Measurements from ENCODE around the gene FBXW7.

DNA sequence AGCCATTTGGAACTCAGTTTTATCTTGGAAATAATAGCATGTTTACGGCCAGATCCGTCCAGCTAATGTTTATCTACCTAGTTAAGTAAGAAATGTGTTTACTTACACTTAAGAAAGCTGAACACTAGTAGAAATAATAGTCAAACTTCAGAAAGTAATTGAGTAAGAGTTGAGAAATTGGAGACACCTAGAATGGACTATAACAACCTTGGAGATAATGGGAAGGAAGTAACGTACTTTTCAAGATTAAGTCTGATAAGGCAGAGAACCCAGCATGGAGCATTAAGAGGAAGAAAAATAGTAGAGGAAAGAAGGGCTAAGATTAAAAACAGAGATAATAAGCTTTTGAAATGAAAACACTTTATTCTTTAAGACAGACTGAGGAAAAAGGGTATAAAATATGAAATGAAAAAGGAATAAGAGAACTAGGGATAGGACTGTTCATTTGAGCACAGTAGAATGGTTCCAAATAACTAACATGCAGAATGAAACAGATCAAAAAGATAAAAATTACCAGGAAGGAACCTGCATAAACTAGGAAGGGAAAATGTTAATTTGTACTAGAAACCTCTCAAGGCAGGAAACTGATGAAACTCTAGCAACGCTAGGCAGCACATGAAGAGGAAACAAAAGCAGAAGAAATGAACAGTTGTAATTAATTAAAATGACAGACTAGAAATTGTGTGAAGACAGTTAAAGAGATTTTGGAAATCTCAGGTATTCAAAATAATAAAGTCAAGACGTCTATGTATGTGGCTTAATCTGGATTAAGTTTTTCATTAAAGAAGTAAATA is 71.7 kb downstream of the FBXW7 start:
- TF ChIP-seq POLR2AphosphoS5 (IDR thresholded peaks at IDR 0.05) (no peak), EZH2 (IDR thresholded peaks at IDR 0.05; ENCODE audit: borderline replicate concordance, insufficient read depth, low read length, poor library complexity, severe bottlenecking) (no peak), SMC3 (conservative IDR thresholded peaks at IDR 0.05; ENCODE audit: poor library complexity) (no peak), EP300 (conservative IDR thresholded peaks at IDR 0.05; ENCODE audit: poor library complexity, severe bottlenecking) (no peak), TAF1 (IDR thresholded peaks at IDR 0.05; ENCODE audit: low read depth) (no peak)
- TF ChIP-seq, protein P1, sequence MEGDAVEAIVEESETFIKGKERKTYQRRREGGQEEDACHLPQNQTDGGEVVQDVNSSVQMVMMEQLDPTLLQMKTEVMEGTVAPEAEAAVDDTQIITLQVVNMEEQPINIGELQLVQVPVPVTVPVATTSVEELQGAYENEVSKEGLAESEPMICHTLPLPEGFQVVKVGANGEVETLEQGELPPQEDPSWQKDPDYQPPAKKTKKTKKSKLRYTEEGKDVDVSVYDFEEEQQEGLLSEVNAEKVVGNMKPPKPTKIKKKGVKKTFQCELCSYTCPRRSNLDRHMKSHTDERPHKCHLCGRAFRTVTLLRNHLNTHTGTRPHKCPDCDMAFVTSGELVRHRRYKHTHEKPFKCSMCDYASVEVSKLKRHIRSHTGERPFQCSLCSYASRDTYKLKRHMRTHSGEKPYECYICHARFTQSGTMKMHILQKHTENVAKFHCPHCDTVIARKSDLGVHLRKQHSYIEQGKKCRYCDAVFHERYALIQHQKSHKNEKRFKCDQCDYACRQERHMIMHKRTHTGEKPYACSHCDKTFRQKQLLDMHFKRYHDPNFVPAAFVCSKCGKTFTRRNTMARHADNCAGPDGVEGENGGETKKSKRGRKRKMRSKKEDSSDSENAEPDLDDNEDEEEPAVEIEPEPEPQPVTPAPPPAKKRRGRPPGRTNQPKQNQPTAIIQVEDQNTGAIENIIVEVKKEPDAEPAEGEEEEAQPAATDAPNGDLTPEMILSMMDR (IDR thresholded peaks at IDR 0.05; ENCODE audit: poor library complexity, severe bottlenecking) = no peak
- TF ChIP-seq, protein P2, sequence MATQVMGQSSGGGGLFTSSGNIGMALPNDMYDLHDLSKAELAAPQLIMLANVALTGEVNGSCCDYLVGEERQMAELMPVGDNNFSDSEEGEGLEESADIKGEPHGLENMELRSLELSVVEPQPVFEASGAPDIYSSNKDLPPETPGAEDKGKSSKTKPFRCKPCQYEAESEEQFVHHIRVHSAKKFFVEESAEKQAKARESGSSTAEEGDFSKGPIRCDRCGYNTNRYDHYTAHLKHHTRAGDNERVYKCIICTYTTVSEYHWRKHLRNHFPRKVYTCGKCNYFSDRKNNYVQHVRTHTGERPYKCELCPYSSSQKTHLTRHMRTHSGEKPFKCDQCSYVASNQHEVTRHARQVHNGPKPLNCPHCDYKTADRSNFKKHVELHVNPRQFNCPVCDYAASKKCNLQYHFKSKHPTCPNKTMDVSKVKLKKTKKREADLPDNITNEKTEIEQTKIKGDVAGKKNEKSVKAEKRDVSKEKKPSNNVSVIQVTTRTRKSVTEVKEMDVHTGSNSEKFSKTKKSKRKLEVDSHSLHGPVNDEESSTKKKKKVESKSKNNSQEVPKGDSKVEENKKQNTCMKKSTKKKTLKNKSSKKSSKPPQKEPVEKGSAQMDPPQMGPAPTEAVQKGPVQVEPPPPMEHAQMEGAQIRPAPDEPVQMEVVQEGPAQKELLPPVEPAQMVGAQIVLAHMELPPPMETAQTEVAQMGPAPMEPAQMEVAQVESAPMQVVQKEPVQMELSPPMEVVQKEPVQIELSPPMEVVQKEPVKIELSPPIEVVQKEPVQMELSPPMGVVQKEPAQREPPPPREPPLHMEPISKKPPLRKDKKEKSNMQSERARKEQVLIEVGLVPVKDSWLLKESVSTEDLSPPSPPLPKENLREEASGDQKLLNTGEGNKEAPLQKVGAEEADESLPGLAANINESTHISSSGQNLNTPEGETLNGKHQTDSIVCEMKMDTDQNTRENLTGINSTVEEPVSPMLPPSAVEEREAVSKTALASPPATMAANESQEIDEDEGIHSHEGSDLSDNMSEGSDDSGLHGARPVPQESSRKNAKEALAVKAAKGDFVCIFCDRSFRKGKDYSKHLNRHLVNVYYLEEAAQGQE (IDR thresholded peaks at IDR 0.05; ENCODE audit: borderline replicate concordance) = no peak

All from neural cell (in vitro differentiated cells).